Kidney (tissue), 14 donors: Measurements from ENCODE around the gene CAMK1G. TPM values are rescaled to one million over a fixed set of nuclear protein-coding genes. Genes with fewer than 3 reads are reported as not detected.

Experiments
- DNase-seq, 5 donors: peaks; one replicate each; pipeline ENCODE4 v3.0.0-alpha.2; 2013 to 2020
- FAIRE-seq: peaks from 2 replicates; lab custom pipeline; 2012; peaks lifted over from hg19 to GRCh38; lab: Jason Lieb, UNC
- H3K27ac ChIP-seq, 2 donors: one replicate each; pipeline ENCODE4 v1.7.0; 2013; ENCODE audit warnings: low read depth in 2 of 2, low read length in 2 of 2, inconsistent platforms in 1 of 2
- H3K27me3 ChIP-seq: one replicate; pipeline ENCODE4 v1.7.1; 2013; ENCODE audit warnings: low read length, inconsistent platforms; ENCODE audit not compliant: control insufficient read depth, insufficient read depth
- H3K36me3 ChIP-seq, 3 donors: one replicate each; pipeline versions ENCODE4 v1.7.0 to v1.7.1; 2013; ENCODE audit warnings: low read length in 3 of 3, control low read depth in 1 of 3, inconsistent platforms in 1 of 3; ENCODE audit not compliant: insufficient read depth in 3 of 3, control insufficient read depth in 2 of 3
- H3K4me1 ChIP-seq, 3 donors: one replicate each; pipeline versions ENCODE4 v1.7.0 to v1.7.1; 2013; ENCODE audit warnings: low read length in 3 of 3, inconsistent platforms in 1 of 3, low read depth in 1 of 3; ENCODE audit not compliant: control insufficient read depth in 2 of 3, insufficient read depth in 2 of 3
- H3K4me3 ChIP-seq, 3 donors: one replicate each; pipeline versions ENCODE4 v1.7.0 to v1.8.1; 2013; ENCODE audit warnings: low read length in 3 of 3, control low read depth in 1 of 3, inconsistent platforms in 1 of 3
- H3K9ac ChIP-seq, 3 donors: one replicate each; pipeline versions ENCODE4 v1.7.0 to v1.7.1; 2013; ENCODE audit warnings: low read length in 3 of 3, control low read depth in 1 of 3, inconsistent platforms in 1 of 3
- H3K9me3 ChIP-seq, 3 donors: one replicate each; pipeline versions ENCODE4 v1.7.0 to v1.7.1; 2013; ENCODE audit warnings: low read length in 3 of 3, control low read depth in 1 of 3, inconsistent platforms in 1 of 3; ENCODE audit not compliant: control insufficient read depth in 2 of 3, insufficient read depth in 1 of 3
- CTCF ChIP-seq: IDR thresholded peaks from 3 replicates; pipeline ENCODE4 v1.5.1; 2012; ENCODE audit warnings: mild to moderate bottlenecking, moderate library complexity, borderline replicate concordance; ENCODE audit not compliant: insufficient read depth; ENCODE audit errors: extremely low read depth
- intact Hi-C: fragments of 100-400 bp; cut with DNase I; formaldehyde crosslinking; loops from one replicate; pipeline ENCODE4 v1.11.1; 2022
- polyA plus RNA-seq: library from polyadenylated mRNA; stranded (reverse); fragments of 350-450 nt; fragmentation: Illumina TruSeq; extraction: RNeasy Lipid Tissue Mini Kit (QIAGEN cat#74804); gene quantifications from one replicate; pipeline ENCODE4 v1.2.3, GENCODE V29; 2014; ENCODE audit warnings: low read depth, low replicate concordance; ENCODE audit not compliant: insufficient read depth
- total RNA-seq: library from RNA; stranded (reverse); fragmentation: NEBNext Ultra II Directional; extraction: Animal tissue kit (Norgen Biotek cat#: 25700); gene quantifications from one replicate; pipeline ENCODE4 v1.2.1, GENCODE V29; 2021
- donor health status: control.
- donor health status: control.
- donor health status: control.
- donor health status: control.
- donor health status: control.
- donor health status: DM: yes; HTN: yes; CAD: no.
- donor health status: Normal renal cell carcinoma (clear cell type).

Gene CAMK1G
- total and polyA plus RNA-seq, 2 donors from 2014 or later: 1.4 to 5.5 TPM

- intact Hi-C loops: no loop called here
- no peak overlapping the region for H3K9ac ChIP-seq
- FAIRE-seq: peak; percentile 60
These were observed 65.6 kb downstream of the CAMK1G start for GRCh38 chr1:209648931-209649776.

GRCh38 chr1:209650454-209650853, 66.9 kb downstream of the CAMK1G start:
- no peak for DNase-seq
- no peaks in the 10 kb centered on the region for H3K9me3 ChIP-seq
- H3K9ac ChIP-seq: no peak overlapping the region
- no peak overlapping the region for H3K27ac ChIP-seq
- TF ChIP-seq CTCF: no peak
- intact Hi-C loops: no loop called here
- no peak overlapping the region for H3K4me3 ChIP-seq
- H3K27me3 ChIP-seq: no peaks in the 10 kb centered on the region
- H3K4me1 ChIP-seq: peaks cover 3 to 49% (median 45%) of the 10 kb centered on the region in 3 donors
- no peaks in the 10 kb centered on the region for H3K36me3 ChIP-seq
- FAIRE-seq: no peak

More at GRCh38 chr1:209648931-209649776, 65.6 kb downstream of the CAMK1G start:
- peaks cover 3 to 50% (median 46%) of the 10 kb centered on the region in 3 donors for H3K4me1 ChIP-seq
- H3K4me3 ChIP-seq: no peak overlapping the region
- no peak for DNase-seq
- H3K27ac ChIP-seq: peak overlapping the region; percentile 32 to 53
- no peak for TF ChIP-seq CTCF
- H3K9me3 ChIP-seq: no peaks in the 10 kb centered on the region
- H3K27me3 ChIP-seq: no peaks in the 10 kb centered on the region
- H3K36me3 ChIP-seq: no peaks in the 10 kb centered on the region

- Histone ChIP-seq H3K9me3 (no peaks in the 10 kb centered on the region), H3K36me3 (no peaks in the 10 kb centered on the region), H3K27me3 (no peaks in the 10 kb centered on the region), H3K4me3 (no peak overlapping the region), H3K9ac (no peak overlapping the region), H3K27ac (no peak overlapping the region), H3K4me1 (peaks cover 3 to 44% (median 38%) of the 10 kb centered on the region in 3 donors)
- intact Hi-C loops: no loop called here
- TF ChIP-seq CTCF: no peak
- DNase-seq: peak in 1 of 5 donors; percentile 86
- no peak for FAIRE-seq
These were observed 67.6 kb downstream of the CAMK1G start for GRCh38 chr1:209651138-209651587.
